GF-D8 (cell line): ENCODE results near the gene CD44.

ENCODE experiments used
- DNase-seq: peaks from one replicate; lab custom pipeline; 2025; lab: John Stamatoyannopoulos, UW

The CD44 gene

GRCh38 chr11:35112056-35112845 is 26.7 kb upstream of the CD44 start:
- no peak for DNase-seq

DNA sequence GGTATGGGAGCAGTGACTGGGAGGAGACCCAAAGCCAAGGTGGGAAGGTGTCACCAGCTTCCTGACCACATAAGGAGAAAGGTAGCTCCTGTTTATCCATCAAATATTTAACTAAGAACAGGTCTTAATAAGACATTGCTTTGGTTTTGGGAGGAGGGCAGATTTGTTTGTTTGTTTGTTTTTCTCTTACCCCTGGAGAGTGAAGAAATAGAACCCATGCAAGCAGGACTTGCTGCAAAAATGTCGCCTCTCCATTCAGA is 26.2 kb upstream of the CD44 start:
- DNase-seq = no peak

- no peak for DNase-seq
These were observed 23.9 kb upstream of the CD44 start for GRCh38 chr11:35114906-35115687.

- DNase-seq = no peak
These were observed 23.3 kb upstream of the CD44 start for GRCh38 chr11:35115688-35116030.

GRCh38 chr11:35116245-35116644 is 22.7 kb upstream of the CD44 start:
- no peak for DNase-seq

- DNase-seq = no peak
These were observed 22.0 kb upstream of the CD44 start for GRCh38 chr11:35116762-35117640.

GRCh38 chr11:35118906-35119305 is 20.1 kb upstream of the CD44 start:
- no peak for DNase-seq

DNA sequence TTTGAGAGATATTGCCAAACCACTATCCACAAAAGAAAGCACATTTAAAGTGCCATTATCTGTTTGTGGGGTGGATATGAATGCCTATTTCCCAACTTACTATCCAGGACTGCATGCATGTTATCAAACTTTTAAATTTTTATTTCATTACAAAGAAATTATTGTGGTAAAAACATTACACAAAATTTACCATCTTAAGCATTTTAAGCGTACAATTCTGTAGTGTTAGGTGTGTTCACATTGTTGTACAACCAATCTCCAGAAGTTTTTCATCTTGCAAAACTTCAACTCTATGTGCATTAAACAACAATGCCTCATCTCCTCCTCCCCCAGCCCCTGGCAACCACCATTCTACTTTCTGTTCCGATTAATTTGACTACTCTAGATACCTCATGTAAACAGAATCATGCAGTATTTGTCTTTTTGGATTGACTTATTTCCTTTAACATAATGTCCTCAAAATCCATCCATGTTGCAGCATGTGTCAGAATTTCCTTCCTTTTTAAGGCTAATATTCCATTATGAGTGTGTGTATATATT is 17.6 kb upstream of the CD44 start:
- no peak for DNase-seq

DNA sequence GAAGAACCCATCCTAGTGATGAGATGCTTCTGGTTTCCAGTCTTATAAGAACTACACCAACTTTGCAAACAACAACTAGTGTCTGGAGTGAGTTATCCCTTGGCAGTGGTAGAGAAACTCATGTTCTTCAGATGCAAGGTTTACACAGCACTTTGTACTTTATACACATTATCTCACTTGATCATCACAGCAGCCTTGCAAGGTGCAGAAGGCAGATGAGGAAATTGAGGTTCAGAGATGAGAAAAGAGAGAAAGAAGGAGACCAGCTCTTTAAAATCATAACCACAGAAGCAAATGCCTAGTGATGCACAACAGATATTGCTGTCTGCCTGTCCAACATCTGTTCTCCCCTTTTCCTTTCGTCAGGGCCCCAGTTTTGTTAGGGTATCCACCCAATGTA is 16.7 kb upstream of the CD44 start:
- DNase-seq = no peak

DNA sequence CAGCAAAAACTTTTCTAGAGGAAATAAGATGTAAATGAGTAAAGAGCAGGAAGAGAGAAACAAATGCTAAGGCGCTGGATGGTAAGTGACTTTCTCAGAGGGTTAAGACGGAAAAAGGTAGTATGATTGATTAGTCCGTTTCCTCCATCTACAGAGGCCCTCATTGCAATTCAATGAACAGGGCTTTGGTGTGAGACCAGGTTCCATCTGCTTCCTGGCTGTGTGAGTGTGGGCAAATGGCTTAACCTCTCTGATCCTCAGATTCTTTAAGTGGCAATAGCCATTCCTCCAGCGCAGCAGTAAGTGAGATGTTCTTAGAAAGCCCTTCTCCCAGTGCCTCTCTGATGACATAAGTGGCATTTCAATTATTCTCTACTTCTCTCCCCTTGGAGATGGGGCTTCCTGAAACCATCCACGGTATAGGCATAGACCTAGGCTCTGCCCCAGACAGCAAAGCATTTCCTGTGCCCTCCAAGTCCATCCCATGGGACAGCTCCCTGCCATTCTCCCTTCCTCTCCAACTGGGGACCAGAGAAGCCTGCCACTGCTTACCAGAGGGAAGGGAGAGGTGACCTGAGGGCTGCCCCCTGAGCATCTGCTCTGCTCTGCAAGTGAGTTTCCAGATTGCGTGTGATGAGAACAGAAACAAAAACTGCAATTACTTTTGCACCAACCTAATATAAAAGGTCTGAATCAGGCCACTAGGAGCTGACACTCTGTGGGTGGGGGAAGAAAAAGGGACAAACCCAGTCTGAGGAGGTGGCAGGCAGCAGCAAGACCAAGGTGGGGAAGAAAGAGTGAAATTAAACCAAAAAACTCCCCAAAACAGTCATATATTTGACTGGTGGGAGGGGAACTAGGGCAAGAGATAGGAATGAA is 12.7 kb upstream of the CD44 start:
- DNase-seq = no peak

DNA sequence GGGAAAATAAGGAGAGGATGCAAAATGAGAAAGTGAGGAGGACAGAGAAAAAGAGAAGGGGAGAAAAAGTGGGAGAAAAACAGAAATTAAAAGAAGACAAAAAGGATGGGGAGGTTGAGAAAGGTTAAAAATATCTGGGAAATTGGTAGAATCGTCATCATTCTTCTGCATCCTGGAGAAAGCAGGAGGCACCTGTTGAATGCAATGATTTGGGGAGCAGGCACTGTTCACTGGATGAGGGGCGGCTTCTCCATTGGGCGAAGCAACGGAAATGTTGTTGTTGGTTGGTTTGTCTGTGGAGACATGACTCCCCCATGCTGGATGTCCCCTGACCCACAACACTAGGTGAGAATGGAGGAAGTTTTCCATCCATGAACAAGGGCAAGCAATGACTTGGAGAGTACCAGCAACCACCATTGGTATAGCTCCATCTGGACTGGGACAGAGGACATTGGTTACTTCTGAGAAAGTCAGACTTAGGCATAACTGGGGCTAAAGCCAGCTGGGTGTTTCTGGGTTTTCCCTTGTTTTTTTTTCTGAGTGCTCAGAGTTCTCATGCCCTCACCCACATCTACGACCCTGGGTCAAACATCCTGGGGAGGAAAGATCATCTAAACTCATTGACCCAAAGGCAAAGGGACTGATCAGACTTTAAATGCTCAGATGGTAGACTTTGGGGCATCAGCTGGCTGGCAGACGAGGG is 11.9 kb upstream of the CD44 start:
- DNase-seq = no peak

DNA sequence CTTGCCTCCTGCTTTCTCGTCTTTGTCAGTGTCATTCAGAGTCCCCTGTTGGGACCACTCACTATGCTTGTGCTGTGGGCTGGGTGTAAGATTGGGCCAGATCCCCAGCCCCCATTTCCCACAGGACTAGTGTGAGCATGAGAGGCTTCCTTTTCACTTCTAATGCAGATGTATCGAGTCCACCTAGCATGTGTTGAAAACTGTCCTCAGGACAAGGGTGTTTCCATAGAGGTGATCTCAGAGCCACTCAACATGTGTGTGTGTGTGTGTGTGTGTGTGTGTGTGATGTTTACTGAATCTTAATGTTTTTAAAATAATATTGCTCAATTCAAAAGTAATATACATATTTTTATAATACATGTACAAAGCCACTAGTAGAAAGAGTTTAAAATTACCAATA is 11.4 kb upstream of the CD44 start:
- no peak for DNase-seq

DNA sequence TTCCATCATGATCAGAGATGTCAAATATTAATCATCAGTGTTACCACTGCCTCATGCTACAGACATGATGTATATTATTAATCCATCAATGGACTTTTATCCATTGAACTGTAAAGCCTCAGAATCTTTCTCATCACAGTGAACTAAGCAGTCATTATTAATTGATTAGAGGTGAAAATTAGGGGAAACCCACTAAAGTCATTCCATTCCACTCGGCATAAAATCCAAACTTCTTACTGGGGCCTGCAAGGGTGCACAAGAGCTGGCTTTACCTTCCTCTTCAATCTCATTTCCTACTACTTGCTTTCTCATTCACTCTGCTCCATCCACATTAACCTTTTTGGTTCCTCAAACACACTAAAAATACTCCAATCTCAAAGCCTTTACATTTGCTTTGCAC is 7.9 kb upstream of the CD44 start:
- DNase-seq = no peak

- no peak for DNase-seq
These were observed 7.1 kb upstream of the CD44 start for GRCh38 chr11:35131886-35132285.

DNA sequence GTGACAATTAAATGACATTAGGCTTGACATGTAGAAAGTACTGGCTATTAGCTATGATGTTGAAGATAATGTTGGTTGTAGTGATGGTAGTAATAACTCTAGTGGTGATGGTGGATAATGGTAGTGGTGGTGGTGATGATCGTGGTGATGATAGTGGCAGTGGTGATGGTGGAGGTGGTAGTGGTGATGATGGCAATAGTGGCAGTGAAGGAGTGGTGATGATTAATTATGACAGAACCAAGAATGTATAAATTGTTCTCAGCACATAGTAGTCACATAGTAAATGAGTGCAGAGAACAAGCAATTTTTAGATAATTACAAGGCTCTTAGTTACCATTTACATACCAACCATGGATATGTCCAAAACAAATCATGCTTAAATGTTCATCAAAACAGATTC is 5.3 kb upstream of the CD44 start:
- no peak for DNase-seq

DNA sequence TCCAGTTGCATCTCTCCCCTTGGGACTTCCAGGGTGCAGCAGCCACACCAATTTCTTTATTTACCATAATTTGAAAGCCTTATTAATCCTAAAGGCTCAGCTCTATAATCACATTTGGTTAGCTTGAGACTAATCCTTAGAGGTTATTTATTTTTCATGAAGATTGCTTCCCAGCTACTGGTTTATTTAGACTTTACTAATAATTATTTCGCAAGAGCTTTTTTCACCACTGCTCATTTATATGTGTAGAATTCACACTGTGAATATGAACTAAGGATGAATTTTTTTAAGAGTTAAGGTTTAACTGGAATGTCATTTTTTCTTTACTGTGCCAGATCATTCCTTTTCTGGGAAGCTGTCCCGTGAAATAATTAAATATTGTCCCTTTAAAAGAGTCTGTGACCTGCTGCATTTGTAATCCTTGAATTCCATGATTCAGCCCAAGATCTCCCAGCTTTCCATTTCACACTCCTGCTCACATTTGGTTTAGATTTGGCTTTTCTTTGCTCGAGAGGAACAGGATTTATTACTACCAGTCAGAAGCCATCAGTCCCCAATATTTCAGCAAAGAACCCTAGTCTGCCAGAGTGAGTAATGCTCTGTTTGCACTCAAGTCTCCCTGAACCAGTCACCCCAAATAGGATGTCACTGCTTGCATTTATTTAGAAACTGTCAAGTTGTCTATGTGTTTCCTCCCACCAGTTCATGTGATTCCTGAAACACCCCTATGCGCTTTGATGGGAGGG is 4.4 kb upstream of the CD44 start:
- DNase-seq = no peak

GRCh38 chr11:35135222-35135621 is 3.7 kb upstream of the CD44 start:
- no peak for DNase-seq

- DNase-seq = no peak
These were observed 2.7 kb upstream of the CD44 start for GRCh38 chr11:35136311-35136710.

DNA sequence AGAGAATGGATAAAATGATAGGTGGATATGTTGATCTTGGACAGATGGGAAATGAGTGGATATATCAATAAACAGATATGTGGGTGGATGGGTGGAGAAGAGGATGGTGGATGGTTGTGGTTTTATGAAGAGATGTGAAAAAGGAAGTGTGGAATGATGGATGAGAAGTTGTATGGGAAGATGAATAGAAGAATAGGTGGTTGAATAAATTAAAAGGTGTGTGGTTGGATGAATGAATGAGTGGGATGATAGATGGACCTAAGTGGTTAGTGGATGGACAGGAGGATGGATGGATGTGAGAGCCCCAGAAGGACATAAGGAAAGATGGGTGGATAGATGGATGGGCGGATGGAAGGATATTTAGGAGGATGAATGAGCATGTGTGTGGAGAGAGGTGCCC is 913 bp upstream of the CD44 start:
- DNase-seq = no peak

- DNase-seq = no peak
These were observed 397 bp upstream of the CD44 start for GRCh38 chr11:35138606-35138942.
